HG03432 (cell line): ENCODE data around the gene NOS1AP.

Experiments used
- ATAC-seq: cut with Tn5 transposase; IDR thresholded peaks from one replicate; pipeline ENCODE4 v1.9.1; 2021; ENCODE audit warnings: mild to moderate bottlenecking, moderate library complexity; ENCODE audit not compliant: unreplicated experiment

NOS1AP gene

DNA sequence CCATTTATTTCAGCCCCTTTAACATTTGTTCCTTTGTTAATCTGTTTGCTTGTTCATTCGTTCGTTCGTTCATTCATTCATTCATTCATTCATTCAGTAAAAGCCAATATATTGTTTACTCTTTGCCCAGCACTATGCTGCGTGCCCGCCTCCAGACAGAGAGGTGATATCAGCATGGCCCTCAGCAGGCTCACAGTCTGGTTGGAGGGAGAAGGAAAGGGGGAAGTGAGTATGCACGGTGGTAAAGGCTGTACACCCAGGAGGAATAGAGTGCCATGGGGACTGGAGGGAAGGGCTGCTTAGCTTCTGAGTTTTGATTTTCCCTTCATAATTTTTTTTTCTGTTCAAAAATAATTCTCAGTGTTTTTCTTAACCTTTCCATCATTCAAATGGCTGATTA lies 144.7 kb downstream of the NOS1AP start:
- no peak for ATAC-seq

DNA sequence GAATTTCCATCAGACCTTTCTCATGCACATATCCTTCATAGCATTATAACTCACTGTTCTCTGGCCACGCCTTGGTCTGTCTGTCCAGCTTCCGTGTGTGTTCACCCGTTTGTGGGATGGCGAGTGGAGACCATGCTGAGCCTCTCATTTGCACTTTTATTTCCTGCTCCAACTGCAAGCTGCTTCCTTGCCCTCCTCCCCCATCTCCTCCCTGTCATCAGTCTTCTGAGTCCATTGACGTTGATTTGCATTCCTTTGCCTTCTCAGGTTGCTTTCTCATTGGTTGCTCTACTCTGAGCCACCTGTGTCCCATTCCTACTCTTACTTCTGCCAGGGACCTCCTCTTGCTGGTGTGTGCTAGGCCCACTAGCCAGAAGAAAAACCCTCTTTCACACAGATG lies 146.4 kb downstream of the NOS1AP start:
- no peak for ATAC-seq

DNA sequence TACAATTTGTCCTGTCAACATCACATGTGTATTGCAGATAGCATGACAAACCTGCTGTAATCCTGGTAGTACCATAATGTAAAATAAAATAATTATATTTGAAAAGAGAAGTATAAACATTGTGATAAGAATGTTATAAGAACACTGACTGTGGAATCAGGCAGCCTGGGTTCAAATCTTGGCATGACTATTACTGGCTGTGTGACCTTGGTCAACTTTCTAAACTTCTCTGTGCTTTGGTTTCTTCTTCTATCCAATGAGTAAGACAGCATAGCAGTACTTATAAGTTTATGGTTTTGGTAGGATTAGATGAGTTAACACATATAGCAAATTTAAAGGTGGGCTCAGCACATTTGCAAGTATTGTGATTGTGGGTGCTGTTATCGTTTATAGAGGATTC lies 147.1 kb downstream of the NOS1AP start:
- ATAC-seq, result no peak

DNA sequence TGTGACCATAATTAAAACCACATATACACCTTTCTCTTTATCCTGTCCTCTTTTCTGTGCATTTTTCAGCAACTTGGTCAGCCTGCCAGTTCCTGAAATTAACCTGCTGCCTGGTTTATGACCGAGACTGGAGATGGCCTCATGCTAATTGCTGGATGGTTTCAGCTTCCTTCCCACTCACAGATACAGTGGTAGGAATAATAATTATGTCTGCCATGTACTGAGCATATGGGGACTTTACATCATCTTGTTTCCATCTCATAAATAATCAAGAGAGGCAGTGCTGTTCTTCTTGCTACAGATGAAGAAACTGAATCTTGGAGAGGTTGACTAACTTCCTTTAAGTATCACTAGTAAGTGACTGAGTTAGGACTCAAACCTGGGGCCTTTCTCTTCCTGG lies 148.2 kb downstream of the NOS1AP start:
- ATAC-seq, result no peak

DNA sequence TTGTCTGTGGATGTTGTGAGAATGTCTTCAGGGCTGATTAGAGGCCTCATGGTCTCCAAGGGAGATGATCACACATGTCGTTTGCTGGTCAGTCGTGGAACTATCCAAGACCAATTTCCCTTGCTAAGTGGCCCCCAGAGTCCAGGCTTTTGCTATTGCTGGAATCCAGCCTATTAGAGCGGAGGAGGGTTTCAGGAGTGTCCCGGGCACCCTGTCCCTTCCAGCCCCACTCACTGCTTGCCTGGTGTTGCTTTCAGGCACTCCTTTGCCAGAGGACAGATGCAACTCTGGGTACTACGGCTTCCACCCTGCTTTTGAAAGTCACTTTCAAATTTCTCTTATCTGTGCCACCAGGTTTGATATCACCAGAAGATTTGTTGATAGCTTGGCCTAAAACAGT lies 149.1 kb downstream of the NOS1AP start:
- ATAC-seq, result no peak

DNA sequence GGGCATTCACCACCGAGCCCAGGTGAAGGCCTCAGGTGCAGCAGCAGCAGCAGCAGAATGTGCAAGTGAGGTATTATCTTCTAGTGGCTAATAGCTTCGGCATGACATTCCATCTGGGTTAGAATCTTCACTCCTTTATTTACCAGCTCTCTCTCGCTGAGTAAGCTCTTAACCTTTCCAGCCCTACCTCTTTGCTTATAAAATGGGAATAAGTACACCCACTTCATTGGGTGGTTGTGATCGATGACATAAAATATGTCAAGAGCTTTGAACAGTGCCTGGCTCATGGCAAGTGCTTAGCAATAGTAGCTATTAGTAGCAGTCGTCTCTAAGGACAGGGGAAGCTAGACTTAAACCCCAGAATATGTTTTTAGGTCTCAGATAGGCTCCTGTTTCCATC lies 149.5 kb downstream of the NOS1AP start:
- no peak for ATAC-seq

GRCh38 chr1:162219461-162219860 lies 150.0 kb downstream of the NOS1AP start:
- no peak for ATAC-seq

GRCh38 chr1:162220009-162220539 lies 150.6 kb downstream of the NOS1AP start:
- no peak for ATAC-seq

- ATAC-seq, result no peak
These were observed 152.5 kb downstream of the NOS1AP start for GRCh38 chr1:162222014-162222413.

DNA sequence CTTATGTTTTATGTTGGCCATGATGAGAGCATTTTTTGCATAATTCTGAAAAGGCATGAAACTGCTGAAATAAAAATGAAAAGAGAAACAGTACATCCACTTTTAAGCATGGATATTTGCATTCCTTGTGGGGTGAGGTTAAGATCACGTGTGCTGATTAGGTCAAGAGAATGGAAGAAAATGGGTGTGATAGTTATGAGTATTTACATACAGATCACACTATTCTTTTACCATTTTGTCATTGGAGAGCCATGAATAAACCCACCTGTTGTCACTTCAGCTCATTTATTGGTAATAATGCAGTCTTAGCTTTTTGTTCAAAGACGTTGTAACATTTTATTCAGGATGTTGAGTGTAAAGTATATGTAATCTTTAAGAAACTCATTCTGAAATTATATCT lies 153.2 kb downstream of the NOS1AP start:
- ATAC-seq, result no peak

GRCh38 chr1:162223488-162223887 lies 154.0 kb downstream of the NOS1AP start:
- no peak for ATAC-seq

- no peak for ATAC-seq
These were observed 154.8 kb downstream of the NOS1AP start for GRCh38 chr1:162224267-162224666.

- no peak for ATAC-seq
These were observed 159.1 kb downstream of the NOS1AP start for GRCh38 chr1:162228586-162228985.

- peak; percentile 56 for ATAC-seq
These were observed 160.1 kb downstream of the NOS1AP start for GRCh38 chr1:162229549-162229948.

GRCh38 chr1:162230096-162230495 lies 160.6 kb downstream of the NOS1AP start:
- no peak for ATAC-seq

DNA sequence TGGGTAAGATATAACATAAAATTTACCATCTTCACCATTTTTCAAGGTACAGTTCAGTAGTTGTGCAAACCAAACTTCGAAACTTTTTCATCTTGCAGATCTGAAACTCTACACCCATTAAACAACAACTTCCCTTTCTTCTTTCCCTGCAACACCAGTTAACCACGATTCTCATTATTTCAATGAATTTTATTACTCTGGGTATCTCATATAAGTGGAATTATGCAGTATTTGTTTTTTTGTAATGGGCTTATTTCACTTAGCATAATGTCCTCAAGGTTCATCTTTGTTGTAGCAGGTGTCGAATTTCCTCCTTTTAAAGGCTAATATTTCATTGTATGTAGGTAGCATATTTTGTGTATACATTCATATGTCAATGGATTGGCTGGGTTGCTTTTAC lies 161.0 kb downstream of the NOS1AP start:
- no peak for ATAC-seq

DNA sequence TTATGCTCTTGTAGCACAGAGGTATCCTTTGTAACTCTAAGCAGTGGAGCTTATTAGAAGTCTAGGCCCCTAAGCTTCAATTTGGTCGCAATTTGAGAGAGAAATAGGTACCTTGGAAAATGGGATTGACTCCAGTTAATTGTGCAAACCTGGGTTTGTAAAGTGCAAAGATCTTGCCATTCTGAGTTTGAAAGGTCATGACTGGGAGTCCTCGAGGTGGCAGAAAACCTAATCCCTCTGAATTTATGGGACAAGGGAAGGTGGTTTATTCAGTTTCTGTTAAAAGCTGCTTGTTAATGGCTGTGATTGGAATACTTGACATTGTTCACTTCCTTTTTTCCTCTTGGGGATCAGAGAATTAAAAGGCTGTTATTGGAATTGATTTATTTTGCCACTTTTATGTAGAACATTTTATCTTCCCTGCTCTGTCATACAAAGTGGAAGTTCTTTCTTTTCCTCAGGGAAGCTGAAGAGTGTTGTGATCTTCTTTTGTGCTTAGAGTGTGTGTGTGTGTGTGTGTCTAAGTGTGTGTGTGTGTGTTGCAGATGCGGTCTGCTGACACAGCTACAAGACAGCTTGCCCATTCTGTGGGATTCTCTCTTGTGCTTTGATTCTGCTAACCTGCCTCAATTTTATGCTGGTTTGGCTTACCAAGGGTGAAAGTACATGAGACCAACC lies 162.7 kb downstream of the NOS1AP start:
- no peak for ATAC-seq

- no peak for ATAC-seq
These were observed 163.6 kb downstream of the NOS1AP start for GRCh38 chr1:162233066-162233465.

- ATAC-seq, result no peak
These were observed 164.4 kb downstream of the NOS1AP start for GRCh38 chr1:162233937-162234336.

- ATAC-seq, result no peak
These were observed 165.1 kb downstream of the NOS1AP start for GRCh38 chr1:162234571-162234970.

DNA sequence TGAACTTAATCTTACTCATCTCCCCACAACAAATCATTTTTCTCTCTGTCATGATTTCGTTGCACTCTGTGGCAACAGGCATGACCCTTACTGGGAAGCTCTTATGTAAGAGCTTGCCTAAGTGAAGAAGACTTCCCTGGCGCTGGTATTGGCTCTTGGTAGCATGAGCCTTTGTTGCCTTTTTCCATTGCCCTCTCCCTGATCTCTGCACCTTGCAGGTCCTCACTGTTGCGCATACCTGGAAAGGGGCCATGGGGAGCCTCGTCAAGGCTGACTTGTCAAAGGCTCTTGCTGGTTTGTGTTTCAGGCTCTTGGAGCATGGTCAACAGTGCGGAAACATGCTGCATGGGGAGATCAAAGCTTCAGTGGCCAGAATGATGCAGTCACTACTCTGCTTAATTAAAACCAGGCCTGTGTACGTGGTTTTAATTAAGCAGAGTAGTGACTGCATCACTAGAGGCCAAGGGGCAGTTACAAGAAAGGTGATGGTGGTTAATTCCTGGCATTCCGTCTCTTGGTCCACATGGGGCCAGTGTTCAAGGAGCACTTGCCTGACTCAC lies 165.8 kb downstream of the NOS1AP start:
- no peak for ATAC-seq

DNA sequence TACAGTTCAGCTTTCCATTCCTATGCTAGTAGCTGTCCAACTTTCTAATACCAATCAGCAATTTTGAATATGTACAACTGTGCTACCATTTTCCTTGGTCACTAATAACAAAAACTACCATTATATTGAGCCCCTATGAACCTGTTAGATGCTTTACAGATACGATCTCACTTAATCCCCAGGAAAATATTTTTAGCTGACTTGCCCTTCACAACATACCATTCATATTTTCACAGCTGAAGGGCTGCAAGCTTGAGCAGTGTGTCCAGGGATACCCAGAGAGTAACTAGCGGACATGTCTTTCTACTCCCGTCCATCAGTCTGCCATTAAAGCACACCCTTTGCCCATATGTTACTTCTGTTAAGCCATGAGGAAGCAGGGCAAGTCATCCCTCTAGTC lies 166.7 kb downstream of the NOS1AP start:
- no peak for ATAC-seq

DNA sequence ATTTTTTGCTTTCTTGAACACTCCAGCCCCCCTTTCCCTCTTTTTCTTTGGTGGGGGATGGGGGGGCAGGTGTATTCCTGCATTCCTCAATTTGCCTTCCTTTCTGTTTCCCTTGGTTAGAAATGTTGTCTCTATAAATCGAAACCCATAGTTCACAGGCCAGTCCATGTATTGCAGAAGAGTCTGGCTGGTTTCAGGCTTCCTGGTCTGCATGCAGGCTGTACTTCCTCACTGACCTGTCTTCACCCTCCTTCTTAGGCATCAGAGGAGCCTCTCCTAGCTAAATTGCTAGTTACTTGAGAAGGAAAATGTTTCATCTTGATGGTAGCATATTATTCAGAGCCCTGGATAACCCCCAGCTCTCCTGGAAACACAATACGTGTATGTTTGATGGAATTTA lies 167.1 kb downstream of the NOS1AP start:
- no peak for ATAC-seq
